Measurements from ENCODE around the gene QSOX1.

The QSOX1 gene

GRCh38 chr1:180151508-180151907 lies 3.2 kb upstream of the QSOX1 start:
- no peak overlapping the region for H3K9ac ChIP-seq (ENCODE audit: low read length)
- H3K27ac ChIP-seq (ENCODE audit: low read length): no peak overlapping the region
- no peak overlapping the region for H2AFZ ChIP-seq (ENCODE audit: low read depth, low read length)
- no peaks in the 10 kb centered on the region for H3K9me3 ChIP-seq (ENCODE audit: insufficient read depth, low read length)
- no peak overlapping the region for H3K4me2 ChIP-seq (ENCODE audit: low read length)
- H3K4me1 ChIP-seq (ENCODE audit: low read length): peaks cover 16% of the 10 kb centered on the region
- H4K20me1 ChIP-seq (ENCODE audit: insufficient read depth, low read length): no peaks in the 10 kb centered on the region
- H3K4me3 ChIP-seq (ENCODE audit: low read length): no peak overlapping the region
- TF ChIP-seq EZH2phosphoT487 (IDR thresholded peaks at IDR 0.05; ENCODE audit: low read depth): no peak
- no peak for TF ChIP-seq CTCF (IDR thresholded peaks at IDR 0.05; ENCODE audit: low read depth, low read length)
- H3K79me2 ChIP-seq (ENCODE audit: low read length): no peaks in the 10 kb centered on the region
- H3K27me3 ChIP-seq (ENCODE audit: low read depth, low read length): no peaks in the 10 kb centered on the region
- no peaks in the 10 kb centered on the region for H3K36me3 ChIP-seq (replicated peaks; ENCODE audit: low read depth, low read length)

DNA sequence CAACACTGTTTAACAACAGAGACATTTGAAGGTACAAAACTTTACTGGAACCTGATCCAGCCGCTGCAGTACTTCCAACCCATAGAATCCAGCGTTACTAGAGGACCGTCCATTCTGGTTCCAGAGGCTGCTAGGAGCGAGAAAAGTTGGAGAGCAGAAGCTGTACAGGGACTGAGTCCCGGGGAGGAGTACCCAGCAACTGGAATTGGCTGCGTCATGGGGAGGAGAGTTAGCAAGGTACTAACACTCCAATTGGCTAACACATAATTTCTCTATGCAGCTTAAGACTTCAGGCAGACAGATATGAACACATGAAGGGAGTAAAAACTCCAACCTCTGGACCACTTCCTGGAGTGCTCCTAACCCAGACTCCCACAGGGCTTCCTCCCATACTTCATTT lies 2.1 kb upstream of the QSOX1 start:
- Histone ChIP-seq H3K9me3 (ENCODE audit: insufficient read depth, low read length) (no peaks in the 10 kb centered on the region), H4K20me1 (ENCODE audit: insufficient read depth, low read length) (no peaks in the 10 kb centered on the region), H2AFZ (ENCODE audit: low read depth, low read length) (no peak overlapping the region), H3K4me2 (ENCODE audit: low read length) (no peak overlapping the region), H3K27ac (ENCODE audit: low read length) (no peak overlapping the region), H3K27me3 (ENCODE audit: low read depth, low read length) (no peaks in the 10 kb centered on the region), H3K9ac (ENCODE audit: low read length) (no peak overlapping the region), H3K4me3 (ENCODE audit: low read length) (no peak overlapping the region), H3K4me1 (ENCODE audit: low read length) (peaks cover 16% of the 10 kb centered on the region), H3K36me3 (replicated peaks; ENCODE audit: low read depth, low read length) (no peaks in the 10 kb centered on the region), H3K79me2 (ENCODE audit: low read length) (no peaks in the 10 kb centered on the region)
- no peak for TF ChIP-seq EZH2phosphoT487 (IDR thresholded peaks at IDR 0.05; ENCODE audit: low read depth)
- no peak for TF ChIP-seq CTCF (IDR thresholded peaks at IDR 0.05; ENCODE audit: low read depth, low read length)

- Histone ChIP-seq H3K4me3 (ENCODE audit: low read length) (no peak overlapping the region), H3K36me3 (replicated peaks; ENCODE audit: low read depth, low read length) (no peaks in the 10 kb centered on the region), H3K27me3 (ENCODE audit: low read depth, low read length) (no peaks in the 10 kb centered on the region), H4K20me1 (ENCODE audit: insufficient read depth, low read length) (no peaks in the 10 kb centered on the region), H3K9me3 (ENCODE audit: insufficient read depth, low read length) (no peaks in the 10 kb centered on the region), H3K4me2 (ENCODE audit: low read length) (no peak overlapping the region), H3K4me1 (ENCODE audit: low read length) (peaks cover 16% of the 10 kb centered on the region), H2AFZ (ENCODE audit: low read depth, low read length) (no peak overlapping the region), H3K79me2 (ENCODE audit: low read length) (no peaks in the 10 kb centered on the region), H3K27ac (ENCODE audit: low read length) (no peak overlapping the region), H3K9ac (ENCODE audit: low read length) (no peak overlapping the region)
- TF ChIP-seq EZH2phosphoT487 (IDR thresholded peaks at IDR 0.05; ENCODE audit: low read depth) (no peak), CTCF (IDR thresholded peaks at IDR 0.05; ENCODE audit: low read depth, low read length) (no peak)
Observed at GRCh38 chr1:180153032-180153431, 1.6 kb upstream of the QSOX1 start.

DNA sequence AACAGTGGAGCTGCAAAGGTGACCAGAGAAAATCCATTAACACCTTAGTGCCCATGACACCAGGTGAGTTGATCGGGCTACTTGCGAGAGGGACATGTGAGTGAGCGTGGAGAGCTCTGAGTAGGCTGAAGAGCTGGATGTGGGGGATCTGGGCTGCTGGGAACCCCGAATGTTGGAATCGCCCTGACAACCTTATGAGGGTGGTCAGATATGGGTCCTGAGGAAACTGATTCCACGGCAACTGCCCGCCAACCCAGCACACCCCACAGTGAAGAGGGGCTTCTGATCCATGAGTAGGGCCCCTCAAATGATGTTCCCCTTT lies 705 bp upstream of the QSOX1 start:
- Histone ChIP-seq H3K27ac (ENCODE audit: low read length) (0 out of 2 replicates have a peak overlapping the region, but pooled peaks have one; percentile 63), H3K4me1 (ENCODE audit: low read length) (peaks cover 16% of the 10 kb centered on the region), H4K20me1 (ENCODE audit: insufficient read depth, low read length) (no peaks in the 10 kb centered on the region), H3K4me3 (ENCODE audit: low read length) (peak overlapping the region; percentile 92), H3K27me3 (ENCODE audit: low read depth, low read length) (no peaks in the 10 kb centered on the region), H3K79me2 (ENCODE audit: low read length) (no peaks in the 10 kb centered on the region), H3K9ac (ENCODE audit: low read length) (peak overlapping the region; percentile 86), H3K36me3 (replicated peaks; ENCODE audit: low read depth, low read length) (no peaks in the 10 kb centered on the region), H3K9me3 (ENCODE audit: insufficient read depth, low read length) (no peaks in the 10 kb centered on the region), H3K4me2 (ENCODE audit: low read length) (peak overlapping the region; percentile 85), H2AFZ (ENCODE audit: low read depth, low read length) (peak overlapping the region; percentile 95)
- TF ChIP-seq EZH2phosphoT487 (IDR thresholded peaks at IDR 0.05; ENCODE audit: low read depth) (no peak), CTCF (IDR thresholded peaks at IDR 0.05; ENCODE audit: low read depth, low read length) (no peak)

All from OCI-LY3 (cell line).